Globus pallidus (tissue), 1 donor: ENCODE measurements around the gene WNT3.
A peak's percentile ranks its signal among the peaks of the same experiment; 100 is the strongest.
"Not testable (repeated sequence)": the region's sequence is repeated elsewhere in the genome, so short reads cannot be mapped to it uniquely, and the experiment has no call there.

Experiments
- DNase-seq: peaks from one replicate; pipeline ENCODE4 v3.0.0-alpha.2; 2015; ENCODE audit warnings: low spot score

The WNT3 gene

DNA sequence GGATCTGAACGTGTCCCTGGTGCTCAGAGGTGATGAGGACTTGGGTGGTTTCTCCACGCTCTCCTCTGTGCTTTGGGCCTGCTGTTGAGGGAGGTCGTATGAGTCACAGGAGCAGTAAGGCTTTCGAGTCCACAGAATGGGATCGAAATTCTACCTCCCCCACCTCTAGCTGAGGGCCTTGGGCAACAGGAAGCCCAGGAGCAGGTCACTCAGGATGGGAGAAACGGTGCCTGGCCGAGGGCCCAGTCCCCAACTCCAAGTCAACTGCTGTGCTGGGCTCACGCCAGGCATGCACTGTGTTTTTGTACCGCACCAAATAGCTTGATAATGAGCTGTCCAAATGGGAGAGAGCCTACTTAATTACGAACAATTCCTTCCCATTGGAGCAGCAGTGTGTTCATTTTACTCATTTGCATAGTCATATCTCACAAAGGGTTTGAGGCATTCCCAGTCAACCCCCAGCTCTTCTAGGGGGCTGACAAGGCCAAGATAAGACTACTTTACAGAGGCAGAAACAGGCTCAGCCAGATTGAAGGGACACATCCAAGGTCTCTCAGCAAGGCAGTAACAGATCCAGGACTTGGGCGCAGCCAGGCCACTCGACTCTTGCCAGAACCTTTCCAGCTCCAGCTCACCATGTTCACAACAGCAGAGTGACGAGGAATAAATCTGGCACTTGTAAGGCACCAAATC is 53.6 kb downstream of the WNT3 start:
- DNase-seq, result no peak

DNA sequence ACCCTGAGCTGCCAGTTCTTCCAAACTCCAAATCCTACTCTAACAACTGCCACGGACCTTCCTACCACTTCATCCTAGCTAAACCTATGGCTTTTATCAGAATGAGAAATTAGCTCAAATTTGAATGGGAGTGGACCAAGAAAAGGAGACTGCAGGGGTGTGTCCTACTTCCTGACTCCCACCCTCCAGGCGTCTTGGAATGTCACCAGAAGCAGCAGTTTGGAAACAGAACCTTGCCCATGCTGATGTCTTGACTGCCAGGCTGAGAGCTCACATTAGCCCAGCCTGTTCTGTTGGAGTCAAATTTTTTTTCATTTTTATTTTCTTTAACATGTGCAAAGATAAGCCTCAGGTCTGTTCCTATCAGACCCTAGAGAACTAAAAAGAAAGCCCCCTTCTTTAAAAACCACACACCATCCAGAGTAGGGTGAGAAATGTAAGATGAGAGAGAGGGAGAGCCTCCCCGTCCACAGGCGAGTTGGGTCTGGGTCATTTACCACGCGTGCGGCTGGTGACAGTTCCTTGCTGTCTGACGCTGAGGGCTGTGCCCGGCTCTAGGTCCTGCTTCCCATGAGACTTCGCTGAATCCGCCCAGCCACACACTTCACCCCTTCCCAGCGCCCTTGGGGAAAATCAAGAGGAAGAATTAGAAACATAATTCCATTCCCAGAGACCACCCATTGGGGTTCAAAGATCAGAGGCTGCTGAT is 54.3 kb downstream of the WNT3 start:
- no peak for DNase-seq

DNA sequence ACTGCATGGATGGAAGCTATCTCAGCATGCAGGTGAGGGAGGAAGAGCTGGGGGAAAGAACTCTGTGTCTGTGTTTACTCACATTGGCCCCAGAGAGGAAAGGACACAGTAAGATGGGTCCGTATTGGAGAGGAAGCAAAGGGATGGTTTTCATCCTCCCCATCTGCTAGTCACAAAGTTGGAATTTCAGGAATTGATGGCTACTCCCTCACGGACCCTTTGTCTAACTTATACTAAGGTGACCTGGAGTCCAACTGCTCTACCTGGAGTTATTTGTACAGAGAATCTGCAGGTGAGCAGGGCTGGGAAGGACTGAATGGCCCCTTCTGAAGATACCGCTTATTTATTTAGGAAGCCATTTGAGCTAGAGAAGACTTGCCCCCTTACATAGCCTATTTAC is 55.1 kb downstream of the WNT3 start:
- no peak for DNase-seq

DNA sequence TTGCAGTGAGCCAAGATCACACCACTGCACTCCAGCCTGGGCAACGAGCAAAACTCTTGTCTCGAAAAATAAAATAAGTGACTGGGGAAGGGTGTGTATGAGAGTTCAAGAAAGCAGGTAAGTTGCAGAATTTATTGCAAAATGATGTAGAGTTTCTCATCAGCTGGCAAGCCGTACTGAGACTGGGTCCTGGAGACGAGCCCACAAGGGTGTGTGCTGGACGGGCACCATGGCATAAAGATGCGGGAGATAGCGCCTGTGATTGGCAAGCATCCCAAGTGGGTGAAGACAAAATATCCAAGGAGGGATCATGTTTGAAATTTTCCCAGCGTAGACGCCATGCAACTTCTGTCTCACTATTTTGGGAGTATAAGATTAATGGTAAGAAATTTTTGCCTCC is 59.4 kb downstream of the WNT3 start:
- no peak for DNase-seq

DNA sequence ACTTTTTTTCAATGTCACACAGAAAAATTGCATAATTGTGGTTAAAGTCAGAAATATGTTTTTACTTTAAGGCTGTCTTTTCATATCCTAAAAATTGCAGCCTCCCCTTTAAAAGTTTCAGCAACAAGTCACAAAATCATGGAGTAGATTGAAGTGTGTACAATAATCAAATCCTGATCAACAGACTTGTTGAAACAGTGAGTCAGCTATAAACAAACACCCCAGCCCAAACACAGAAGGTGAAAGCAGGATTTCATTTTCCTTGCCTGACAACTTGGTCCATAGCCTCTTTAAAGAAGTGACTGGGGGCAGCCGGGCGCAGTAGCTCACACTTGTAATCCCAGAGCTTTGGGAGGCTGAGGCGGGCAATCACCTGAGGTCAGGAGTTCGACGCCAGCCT is 59.9 kb downstream of the WNT3 start:
- no peak for DNase-seq

DNA sequence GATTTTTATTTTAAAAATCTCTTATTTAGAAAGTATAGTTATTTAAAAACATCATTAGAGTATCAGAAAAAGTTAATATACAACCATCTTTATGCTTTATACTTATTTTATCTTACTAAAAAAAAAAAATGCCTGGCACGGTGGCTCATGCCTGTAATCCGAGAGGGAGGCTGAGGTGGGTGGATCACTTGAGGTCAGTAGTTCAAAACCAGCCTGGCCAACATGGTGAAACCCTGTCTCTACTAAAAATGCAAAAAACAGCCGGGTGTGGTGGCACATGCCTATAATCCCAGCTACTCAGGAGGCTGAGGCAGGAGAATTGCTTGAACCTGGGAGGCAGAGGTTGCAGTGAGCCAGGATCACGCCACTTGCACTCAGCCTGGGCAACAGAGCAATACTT is 60.9 kb downstream of the WNT3 start:
- DNase-seq, result not testable (repeated sequence)

DNA sequence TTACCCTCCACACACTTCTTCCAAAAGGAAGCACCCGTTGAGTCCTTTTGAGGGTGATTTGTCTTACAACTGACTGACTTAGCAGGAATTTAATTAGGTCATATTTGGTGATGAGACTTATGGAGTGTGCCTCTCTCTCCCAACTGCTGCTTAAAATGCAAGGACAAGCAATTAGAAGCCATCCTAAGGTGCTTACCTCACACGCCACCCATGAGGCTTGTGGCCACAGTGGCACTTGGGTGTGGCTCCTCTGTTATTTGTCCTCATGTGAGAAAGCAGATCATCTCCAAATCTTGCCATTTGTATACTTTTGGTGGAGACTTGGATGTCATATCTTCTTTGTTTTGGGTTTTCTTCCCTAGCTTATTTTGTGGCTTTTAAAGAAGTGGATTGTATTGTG is 61.6 kb downstream of the WNT3 start:
- DNase-seq, result no peak

DNA sequence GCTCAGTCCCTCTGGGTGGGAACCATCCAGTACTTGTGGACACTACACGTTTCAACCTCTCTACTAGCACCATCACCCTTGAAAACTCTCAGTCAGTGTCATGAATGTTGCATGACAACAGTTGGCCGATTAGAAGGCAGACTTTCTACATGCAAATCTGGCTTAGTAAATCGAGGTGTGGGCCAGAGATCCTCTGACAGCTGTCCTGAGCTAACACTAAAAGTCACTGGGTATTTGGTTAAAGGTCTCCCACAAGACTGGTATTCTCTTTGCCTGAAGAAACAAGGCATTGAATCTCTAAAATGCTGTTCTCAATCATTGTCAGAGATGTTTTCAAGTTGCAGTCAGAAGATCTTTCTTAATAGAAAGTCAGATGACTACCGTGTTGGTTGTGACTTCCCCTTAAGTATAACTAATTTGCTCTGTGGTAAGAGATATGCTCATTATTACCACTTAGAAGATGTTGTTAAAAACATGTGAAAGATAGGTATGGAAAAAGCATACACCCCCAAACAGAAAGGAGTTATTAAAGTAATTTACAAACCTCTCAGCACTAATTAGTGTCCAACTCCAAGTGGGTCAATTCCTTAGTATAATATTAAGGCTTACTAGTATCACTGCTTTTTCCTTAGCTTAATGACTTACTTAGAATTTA is 62.3 kb downstream of the WNT3 start:
- no peak for DNase-seq

DNA sequence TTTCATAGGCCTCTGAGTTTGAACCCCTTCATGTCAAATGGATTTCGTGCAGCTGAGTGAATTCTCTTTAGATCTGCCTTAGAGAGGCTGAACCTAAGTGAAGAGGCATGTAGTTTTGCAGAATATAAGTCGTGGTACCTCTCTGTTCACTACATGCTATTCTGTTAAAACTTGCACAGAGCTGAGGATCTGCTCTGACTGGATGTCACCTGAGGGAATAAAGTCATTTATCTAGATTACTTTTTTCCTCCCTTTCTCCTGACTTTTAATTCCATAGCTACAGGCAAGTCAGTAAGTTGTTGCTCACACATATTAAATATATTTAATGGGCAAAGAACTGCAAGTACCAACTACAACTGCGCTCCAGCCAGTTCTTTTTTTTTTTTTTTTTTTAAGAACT is 64.7 kb downstream of the WNT3 start:
- DNase-seq, result no peak

DNA sequence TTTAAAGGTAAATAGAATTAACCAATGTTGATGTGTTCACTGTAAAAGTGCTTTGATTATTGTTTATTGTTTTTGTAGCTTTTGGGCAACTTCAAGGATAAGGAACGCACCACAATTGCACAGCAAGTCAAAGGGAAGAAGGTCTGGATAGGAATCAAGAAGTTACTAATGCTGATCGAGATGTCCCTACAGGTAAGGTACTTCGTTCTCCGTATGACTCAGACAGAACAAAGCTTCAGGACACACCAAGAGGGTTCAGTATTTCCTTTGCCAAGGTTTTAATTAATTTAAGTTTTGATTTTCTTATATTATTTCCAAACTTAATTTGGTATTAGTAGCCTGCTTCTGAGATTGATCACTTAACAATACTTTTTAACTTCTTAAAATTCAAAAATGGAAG is 67.1 kb downstream of the WNT3 start:
- DNase-seq, result no peak

DNA sequence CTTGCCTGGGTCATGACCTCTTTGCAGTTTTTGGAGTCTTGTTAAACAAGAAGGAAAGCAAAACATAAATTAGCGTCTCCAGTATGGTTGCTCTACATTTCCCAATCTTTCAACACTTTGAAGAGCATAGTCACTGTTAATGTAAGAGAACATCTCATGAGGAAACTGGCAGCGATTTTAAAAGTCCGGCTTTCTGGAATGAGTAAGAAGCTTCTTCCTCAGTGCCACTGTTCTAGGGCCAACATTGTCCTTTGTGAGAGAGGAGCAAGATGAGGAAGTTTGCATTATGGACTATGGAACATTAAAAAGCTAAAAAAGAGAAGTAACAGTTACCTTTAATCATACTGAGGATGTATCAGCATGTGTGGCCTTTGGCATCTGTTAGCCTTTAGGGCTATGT is 73.1 kb downstream of the WNT3 start:
- DNase-seq, result no peak

DNA sequence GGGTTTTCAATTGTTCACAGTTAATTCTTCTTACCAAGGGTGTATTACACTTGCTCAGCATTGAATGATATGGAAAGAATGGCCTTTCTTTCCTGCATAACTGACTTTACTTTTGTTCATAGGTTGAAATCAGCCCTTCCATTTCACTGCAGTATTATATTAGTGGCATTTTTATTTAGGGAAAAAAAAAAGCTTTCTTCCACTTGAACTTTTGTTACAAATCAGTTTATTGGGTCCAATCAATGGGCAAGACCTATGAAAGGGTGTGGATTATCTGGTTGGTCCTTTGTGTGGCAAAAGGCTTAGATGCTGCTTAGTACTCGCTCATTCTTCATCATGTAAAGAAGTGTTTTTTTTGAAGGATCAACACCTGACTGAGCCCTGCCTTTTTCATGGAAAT is 74.1 kb downstream of the WNT3 start:
- DNase-seq, result no peak

DNA sequence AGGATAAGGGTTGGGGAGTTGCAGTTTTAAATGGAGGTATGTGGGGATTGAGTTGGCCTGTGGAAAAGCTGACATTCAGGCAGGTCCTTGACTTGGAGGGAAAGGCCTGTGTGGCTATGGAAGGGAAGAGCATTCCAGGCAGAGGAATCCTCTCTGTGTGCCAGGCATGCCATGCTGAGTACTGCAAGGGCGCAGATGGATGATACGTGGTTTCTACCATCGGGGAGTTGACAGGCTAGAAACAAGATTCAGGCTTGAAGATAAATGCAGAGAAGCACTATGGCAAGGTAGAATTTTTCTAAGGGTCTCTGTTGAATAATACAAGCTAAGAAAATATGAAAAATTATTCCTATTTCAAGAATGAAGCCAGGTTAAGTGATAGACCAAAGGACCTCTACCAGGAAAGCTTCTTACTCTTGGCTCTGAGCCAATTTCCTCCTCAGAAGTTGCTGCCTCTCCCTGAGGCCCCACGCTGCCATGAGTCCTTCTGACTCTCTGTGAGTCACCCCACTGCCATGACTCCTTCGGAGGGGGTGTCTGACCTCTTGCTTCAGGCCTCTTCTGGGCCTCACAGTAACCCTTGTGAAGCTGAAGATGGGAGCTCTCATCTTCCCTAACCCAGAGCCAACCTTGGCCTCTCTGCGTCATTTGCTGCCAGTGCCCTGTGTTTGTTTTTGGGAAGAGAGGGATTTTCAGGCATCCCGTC is 75.8 kb downstream of the WNT3 start:
- DNase-seq, result no peak

DNA sequence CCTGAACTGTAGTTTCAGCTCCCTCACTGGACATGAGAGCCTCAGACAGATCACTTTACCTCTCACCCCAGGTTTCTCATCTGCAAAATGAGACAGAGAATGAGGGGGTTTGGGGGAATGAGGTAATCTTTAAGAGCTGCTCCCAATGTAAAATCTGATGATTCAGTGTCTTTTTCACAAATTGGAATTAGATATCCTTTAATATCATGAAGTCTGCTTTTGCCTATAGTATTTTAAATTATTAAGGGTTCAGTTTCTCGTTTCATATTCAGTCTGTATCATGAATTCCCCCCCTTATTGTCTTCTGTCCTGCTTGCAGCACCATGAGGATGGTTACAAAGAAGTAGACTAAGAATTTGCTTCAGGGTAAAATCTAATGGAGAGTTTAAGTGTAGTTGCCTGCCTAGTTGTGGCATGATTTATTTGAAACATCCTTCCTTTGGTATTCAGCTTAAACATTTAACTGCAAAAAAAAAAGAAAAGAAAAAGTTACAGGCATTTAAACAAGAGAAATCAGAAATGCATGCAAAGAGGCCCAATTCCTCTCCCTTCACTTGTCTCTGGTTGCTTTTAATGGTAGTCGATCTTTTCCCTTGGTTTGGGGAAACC is 77.3 kb downstream of the WNT3 start:
- no peak for DNase-seq

DNA sequence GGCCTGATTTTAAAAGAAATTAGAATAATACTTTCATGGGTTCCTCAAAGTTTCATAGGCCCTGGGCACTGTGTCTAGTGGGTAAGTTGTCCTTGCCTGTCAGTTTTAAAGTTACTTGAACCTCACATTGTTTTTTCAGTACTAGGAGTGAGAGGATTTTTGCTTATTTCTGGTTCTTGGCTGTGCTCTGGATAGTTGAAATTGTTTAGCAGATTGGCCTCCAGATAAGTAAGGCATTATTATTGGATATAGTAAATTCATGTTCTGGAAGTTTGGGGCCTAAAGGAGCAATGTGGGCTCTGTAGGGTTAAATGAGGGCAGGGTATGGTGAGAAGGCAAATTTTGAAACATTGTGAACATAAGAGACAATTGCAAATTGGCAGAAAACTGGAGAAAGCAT is 78.5 kb downstream of the WNT3 start:
- no peak for DNase-seq

DNA sequence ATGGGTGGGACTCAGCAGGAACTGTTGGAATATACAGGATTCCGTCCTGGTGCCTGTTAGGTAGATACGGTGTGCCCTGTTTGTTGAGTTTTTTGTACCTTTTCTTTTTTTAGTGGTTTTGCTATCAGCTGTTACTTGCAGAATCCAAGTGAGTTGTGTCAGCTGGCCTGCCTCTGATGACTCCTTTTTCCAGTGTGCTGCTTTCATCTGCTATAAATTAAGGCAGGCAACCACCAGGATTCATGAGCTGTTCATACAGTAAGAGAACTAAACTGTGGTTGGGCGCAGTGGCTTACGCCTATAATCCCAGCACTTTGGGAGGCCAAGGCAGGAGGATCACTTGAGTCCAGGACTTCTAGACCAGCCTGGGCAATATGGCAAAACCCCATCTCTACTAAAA is 79.9 kb downstream of the WNT3 start:
- no peak for DNase-seq

DNA sequence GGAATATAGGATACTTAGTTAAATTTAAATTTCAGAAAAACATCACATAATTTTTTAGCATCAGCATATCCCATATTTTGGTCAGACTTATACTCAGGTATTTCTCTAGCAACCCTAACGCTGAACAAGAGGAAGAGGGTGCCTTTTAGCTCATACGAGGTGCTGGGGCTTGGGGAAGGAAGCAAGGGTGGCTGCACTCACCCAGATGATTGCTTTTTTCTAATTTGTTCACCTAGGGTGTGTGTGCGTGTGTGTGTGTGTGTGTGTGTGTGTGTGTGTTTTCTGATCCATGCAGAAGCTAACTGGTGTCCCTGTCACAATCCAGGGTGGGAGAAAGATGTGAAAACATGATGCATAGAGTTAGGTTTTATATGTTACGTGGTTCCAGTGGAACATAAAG is 81.2 kb downstream of the WNT3 start:
- no peak for DNase-seq

DNA sequence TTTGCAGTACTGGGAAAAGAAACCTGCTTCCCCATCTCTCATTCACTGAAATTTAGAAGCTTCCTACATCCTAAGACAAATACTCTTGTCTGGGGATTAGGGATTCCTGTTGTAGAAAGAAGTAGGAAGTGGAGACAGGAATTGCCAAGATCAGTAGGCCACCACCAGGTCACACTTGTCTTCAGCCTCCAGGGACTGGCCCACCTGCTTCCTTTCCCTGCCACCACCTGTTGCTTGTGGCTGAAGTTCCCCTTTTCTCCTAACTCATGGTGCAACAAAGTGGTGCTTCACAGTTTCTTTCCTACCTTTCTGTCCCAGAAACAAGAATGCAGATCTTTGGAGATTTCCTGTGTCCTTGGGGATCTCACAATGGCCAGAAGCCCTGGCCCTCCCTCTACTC is 82.4 kb downstream of the WNT3 start:
- no peak for DNase-seq

DNA sequence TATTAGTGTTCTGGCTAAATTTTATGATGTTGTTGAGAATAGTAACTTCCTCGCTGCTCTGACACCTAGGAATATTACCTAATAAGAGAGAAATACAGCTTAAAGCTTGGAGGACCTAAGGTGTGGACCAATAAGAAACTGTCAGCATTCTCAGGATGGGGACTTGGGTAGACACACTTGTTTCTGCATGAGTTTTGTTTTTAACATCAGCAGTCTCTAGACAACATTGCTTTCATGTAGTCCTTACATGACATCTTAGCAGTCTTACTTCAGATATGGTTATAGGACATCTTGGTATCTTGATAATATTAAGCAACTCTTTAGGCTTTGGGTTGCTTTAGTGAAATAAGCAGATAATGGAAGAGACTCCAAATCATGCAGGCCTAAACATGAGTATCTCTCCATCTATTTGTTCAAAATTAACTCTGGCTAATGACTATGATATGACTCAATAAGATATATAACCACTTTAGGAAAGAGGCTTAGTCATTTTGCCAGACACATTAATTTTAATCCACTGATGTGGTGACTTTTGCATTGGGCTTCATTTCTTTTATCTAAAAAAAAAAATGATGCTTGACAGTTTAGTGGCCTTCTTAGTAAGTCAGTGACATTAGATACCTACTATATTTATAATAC is 84.5 kb downstream of the WNT3 start:
- no peak for DNase-seq

DNA sequence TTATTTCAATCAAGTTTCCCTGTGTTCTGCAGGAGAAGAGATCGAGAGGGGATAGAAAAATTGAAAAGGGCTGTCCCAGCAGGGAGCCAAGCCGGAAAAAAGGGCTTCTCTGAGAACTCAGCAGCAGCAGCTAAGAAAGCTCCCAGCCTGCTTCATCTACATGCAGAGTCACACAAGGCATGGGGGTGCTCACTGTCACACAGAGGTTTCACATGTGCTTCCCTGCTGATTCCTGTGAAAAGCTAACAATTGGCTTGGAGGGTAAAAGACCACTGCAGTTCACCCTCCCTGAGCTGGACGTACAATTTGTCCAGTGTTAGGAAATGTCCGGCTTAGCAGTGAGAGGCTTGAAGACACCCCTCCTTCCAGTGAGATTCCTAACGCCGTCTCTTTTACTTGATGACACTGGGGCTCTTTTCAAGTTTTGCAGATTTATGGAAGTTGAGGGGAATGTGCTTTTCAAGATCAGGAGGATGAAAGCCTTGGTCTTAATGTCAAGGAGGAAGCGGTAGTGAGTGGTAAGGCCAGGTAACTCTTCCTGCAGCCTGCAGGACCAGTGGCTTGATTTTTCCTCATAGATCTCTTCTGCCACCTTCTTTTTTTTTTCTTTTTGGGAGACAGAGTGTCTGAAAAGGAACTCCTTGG is 85.6 kb downstream of the WNT3 start:
- DNase-seq, result peak; percentile 5

DNA sequence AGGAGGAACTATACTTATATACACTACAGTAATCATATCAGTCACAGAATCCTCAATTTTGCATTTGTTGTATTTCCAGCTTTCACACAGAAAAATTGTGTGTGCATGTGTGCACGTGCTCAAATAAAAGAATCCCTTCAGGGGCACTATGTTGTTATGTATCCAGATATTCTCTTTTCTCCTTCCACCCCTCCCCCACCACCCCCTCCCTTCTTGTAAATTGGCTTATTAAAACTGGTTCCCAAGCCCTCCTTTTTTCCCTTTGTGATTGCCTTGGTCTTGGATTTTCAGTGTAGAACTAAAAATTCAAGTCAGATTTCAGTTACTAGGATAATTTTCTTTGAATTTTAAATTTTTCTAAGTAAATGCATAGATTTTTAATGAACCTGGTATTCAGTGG is 86.3 kb downstream of the WNT3 start:
- no peak for DNase-seq
